Brain microvascular endothelial cell (primary cell): ENCODE results near the gene SLC25A11.

ENCODE experiments used
- DNase-seq: peaks from one replicate; pipeline ENCODE4 v3.0.0-alpha.2; 2020
- H3K27ac ChIP-seq: fragments of 250-450 bp; sonication (Bioruptor Pico); 2 replicates; pipeline ENCODE4 v1.5.1; 2020; ENCODE audit warnings: mild to moderate bottlenecking, moderate library complexity
- H3K27me3 ChIP-seq: fragments of 250-450 bp; sonication (Bioruptor Pico); replicated peaks from 2 replicates; pipeline ENCODE4 v1.5.1; 2020; ENCODE audit warnings: mild to moderate bottlenecking
- H3K36me3 ChIP-seq: fragments of 250-450 bp; sonication (Bioruptor Pico); replicated peaks from 2 replicates; pipeline ENCODE4 v1.5.1; 2020; ENCODE audit warnings: mild to moderate bottlenecking
- H3K4me3 ChIP-seq: 2 replicates; pipeline ENCODE4 v1.5.1; 2011; ENCODE audit warnings: low read depth, mild to moderate bottlenecking, control low read depth, low read length, moderate library complexity
- CTCF ChIP-seq: IDR thresholded peaks from 2 replicates; pipeline ENCODE4 v1.5.1; 2011; ENCODE audit warnings: low read depth, mild to moderate bottlenecking, moderate library complexity, low read length, control low read depth, inconsistent platforms; ENCODE audit errors: missing control alignments
- in situ Hi-C: cut with HindIII; loops from 2 replicates; pipeline ENCODE4 v1.10.0; 2017; ENCODE audit warnings: low sequenced_read_pairs, low pct_ligation_motif_present

SLC25A11 gene

GRCh38 chr17:4940555-4941318 lies 891 bp upstream of the SLC25A11 start:
- Histone ChIP-seq H3K27ac (peak overlapping the region; percentile 89), H3K4me3 (peak overlapping the region; percentile 85), H3K36me3 (peaks cover 49% of the 10 kb centered on the region), H3K27me3 (no peaks in the 10 kb centered on the region)
- in situ Hi-C loops, result no loop called here
- no peak for DNase-seq
- no peak for TF ChIP-seq CTCF

GRCh38 chr17:4939546-4939795 lies 375 bp downstream of the SLC25A11 start:
- in situ Hi-C loops, result no loop called here
- Histone ChIP-seq H3K4me3 (peak overlapping the region; percentile 85), H3K27me3 (no peaks in the 10 kb centered on the region), H3K36me3 (peaks cover 36% of the 10 kb centered on the region), H3K27ac (peak overlapping the region; percentile 63)
- DNase-seq, result no peak
- TF ChIP-seq CTCF, result no peak

- peak overlapping the region; percentile 85 for H3K4me3 ChIP-seq
Observed at GRCh38 chr17:4938688-4939545, 929 bp downstream of the SLC25A11 start.

GRCh38 chr17:4938069-4938491 lies 1.8 kb downstream of the SLC25A11 start:
- in situ Hi-C loops, result no loop called here
- Histone ChIP-seq H3K27ac (no peak overlapping the region), H3K27me3 (no peaks in the 10 kb centered on the region), H3K4me3 (no peak overlapping the region), H3K36me3 (peaks cover 22% of the 10 kb centered on the region)
- TF ChIP-seq CTCF, result no peak
- DNase-seq, result no peak

More at GRCh38 chr17:4938688-4939545, 929 bp downstream of the SLC25A11 start:
- H3K27ac ChIP-seq, result peak overlapping the region; percentile 63
- peaks cover 30% of the 10 kb centered on the region for H3K36me3 ChIP-seq
- no peak for TF ChIP-seq CTCF
- in situ Hi-C loops, result no loop called here
- no peaks in the 10 kb centered on the region for H3K27me3 ChIP-seq
- no peak for DNase-seq

GRCh38 chr17:4937553-4937952 lies 2.3 kb downstream of the SLC25A11 start:
- in situ Hi-C loops, result no loop called here
- no peaks in the 10 kb centered on the region for H3K27me3 ChIP-seq
- H3K27ac ChIP-seq, result no peak overlapping the region
- H3K4me3 ChIP-seq, result no peak overlapping the region
- no peak for DNase-seq
- H3K36me3 ChIP-seq, result peaks cover 17% of the 10 kb centered on the region
- no peak for TF ChIP-seq CTCF
